Measurements from ENCODE around the gene REEP5.
A peak's percentile ranks its signal among the peaks of the same experiment; 100 is the strongest.
"Not testable (repeated sequence)": the region's sequence is repeated elsewhere in the genome, so short reads cannot be mapped to it uniquely, and the experiment has no call there.

REEP5 gene

GRCh38 chr5:112880219-112880964 lies 41.6 kb downstream of the REEP5 start:
- no peak for DNase-seq

- DNase-seq = no peak
Measured at GRCh38 chr5:112878760-112879159, 43.3 kb downstream of the REEP5 start.

GRCh38 chr5:112878101-112878500 lies 43.9 kb downstream of the REEP5 start:
- no peak for DNase-seq

GRCh38 chr5:112876362-112876761 lies 45.7 kb downstream of the REEP5 start:
- no peak for DNase-seq

- DNase-seq = no peak
Measured at GRCh38 chr5:112870966-112871365, 51.1 kb downstream of the REEP5 start.

GRCh38 chr5:112869948-112870347 lies 52.1 kb downstream of the REEP5 start:
- no peak for DNase-seq

GRCh38 chr5:112867411-112867810 lies 54.6 kb downstream of the REEP5 start:
- no peak for DNase-seq

- DNase-seq = no peak
Measured at GRCh38 chr5:112866739-112867138, 55.3 kb downstream of the REEP5 start.

- DNase-seq = no peak
Measured at GRCh38 chr5:112865128-112865527, 56.9 kb downstream of the REEP5 start.

- DNase-seq = no peak
Measured at GRCh38 chr5:112863549-112863948, 58.5 kb downstream of the REEP5 start.

- no peak for DNase-seq
Measured at GRCh38 chr5:112862085-112862484, 59.9 kb downstream of the REEP5 start.

GRCh38 chr5:112861638-112861985 lies 60.4 kb downstream of the REEP5 start:
- DNase-seq = no peak

GRCh38 chr5:112860929-112861637 lies 60.9 kb downstream of the REEP5 start, which contains the start of gene SRP19:
TSS of gene SRP19 (plus strand) at chr5:112861287. CDS start at chr5:112861377, 90 bp downstream.
- peak; percentile 97 for DNase-seq

GRCh38 chr5:112860571-112860928 lies 61.5 kb downstream of the REEP5 start:
- not testable (repeated sequence) for DNase-seq

- no peak for DNase-seq
Measured at GRCh38 chr5:112857866-112858265, 64.2 kb downstream of the REEP5 start.

GRCh38 chr5:112854651-112855050 lies 67.4 kb downstream of the REEP5 start:
- DNase-seq = no peak

GRCh38 chr5:112849912-112850311 lies 72.1 kb downstream of the REEP5 start:
- DNase-seq = no peak

- DNase-seq = peak; percentile 52
Measured at GRCh38 chr5:112848116-112848811, 73.8 kb downstream of the REEP5 start.

- no peak for DNase-seq
Measured at GRCh38 chr5:112847306-112847705, 74.7 kb downstream of the REEP5 start.

- no peak for DNase-seq
Measured at GRCh38 chr5:112846556-112846955, 75.5 kb downstream of the REEP5 start.

- DNase-seq = no peak
Measured at GRCh38 chr5:112844489-112844888, 77.5 kb downstream of the REEP5 start.

- DNase-seq = no peak
Measured at GRCh38 chr5:112833971-112834370, 88.1 kb downstream of the REEP5 start.

GRCh38 chr5:112830378-112830777 lies 91.6 kb downstream of the REEP5 start:
- no peak for DNase-seq

Measured in midbrain (tissue), 1 donor.